Fibroblast of villous mesenchyme (primary cell): Measurements from ENCODE around the gene RFFL. TPM values are rescaled to one million over a fixed set of nuclear protein-coding genes. Genes with fewer than 3 reads are reported as not detected.
"Not testable (repeated sequence)": the region's sequence is repeated elsewhere in the genome, so short reads cannot be mapped to it uniquely, and the experiment has no call there.

Experiments used
- DNase-seq: peaks from one replicate; pipeline ENCODE4 v3.0.0-alpha.2; 2010; ENCODE audit warnings: low read depth
- H3K4me3 ChIP-seq: 2 replicates; pipeline ENCODE4 v1.5.1; 2011; ENCODE audit warnings: low read depth, mild to moderate bottlenecking, low read length
- CTCF ChIP-seq: IDR thresholded peaks from 2 replicates; pipeline ENCODE4 v1.5.1; 2012; ENCODE audit warnings: low read depth, mild to moderate bottlenecking, low read length; ENCODE audit not compliant: insufficient read depth
- total RNA-seq: library from RNA; depleted of rRNA; stranded (reverse); fragments of >200 nt; gene quantifications from 2 replicates; pipeline ENCODE4 v1.2.3, GENCODE V29; 2012

Gene RFFL
- total RNA-seq, 1 donor: 15.1 TPM

GRCh38 chr17:35006961-35007360, 56.5 kb downstream of the RFFL start:
- TF ChIP-seq CTCF: no peak
- DNase-seq: no peak
- H3K4me3 ChIP-seq: no peak overlapping the region

GRCh38 chr17:35006345-35006744, 57.2 kb downstream of the RFFL start:
- DNase-seq: no peak
- no peak overlapping the region for H3K4me3 ChIP-seq
- no peak for TF ChIP-seq CTCF

GRCh38 chr17:35003778-35004177, 59.7 kb downstream of the RFFL start:
- TF ChIP-seq CTCF: no peak
- DNase-seq: no peak
- no peak overlapping the region for H3K4me3 ChIP-seq

- H3K4me3 ChIP-seq: no peak overlapping the region
- TF ChIP-seq CTCF: no peak
- DNase-seq: peak; percentile 12
Measured at GRCh38 chr17:35002876-35003551, 60.5 kb downstream of the RFFL start.

GRCh38 chr17:35001549-35001948, 62.0 kb downstream of the RFFL start:
- no peak for DNase-seq
- H3K4me3 ChIP-seq: no peak overlapping the region
- TF ChIP-seq CTCF: no peak

- DNase-seq, H3K4me3 ChIP-seq: not testable (repeated sequence)
Measured at GRCh38 chr17:35000965-35001364, 62.5 kb downstream of the RFFL start.

GRCh38 chr17:34999456-34999855, 64.1 kb downstream of the RFFL start:
- no peak for TF ChIP-seq CTCF
- H3K4me3 ChIP-seq: no peak overlapping the region
- no peak for DNase-seq
